ENCODE data around the gene NOS1AP.

GRCh38 chr1:162319493-162320175 lies 250.1 kb downstream of the NOS1AP start:
- TF ChIP-seq CTCF (conservative IDR thresholded peaks at IDR 0.05), result no peak
- TF ChIP-seq ZFX (IDR thresholded peaks at IDR 0.05), result no peak

Data from C4-2B (cell line).